Caco-2 (cell line): ENCODE measurements around the gene BTBD9. TPM values are rescaled to one million over a fixed set of nuclear protein-coding genes. Genes with fewer than 3 reads are reported as not detected.

Experiments
- BruUV-seq: library from RNA; stranded (reverse); fragments of 400-500 nt; replicated peaks from 2 replicates; lab custom pipeline; 2021; lab: Mats Ljungman, UMichigan
- CTCF ChIA-PET: fragments of 300-600 bp; sonication (Branson Sonifier 250); formaldehyde crosslinking; loops from one replicate; lab custom pipeline; 2022; ENCODE audit warnings: antibody characterized with exemption; lab: Charles Lee
- POLR2A ChIA-PET: fragments of 300-600 bp; sonication (Branson Sonifier 250); formaldehyde crosslinking; loops from one replicate; lab custom pipeline; 2022; ENCODE audit warnings: antibody characterized with exemption; lab: Charles Lee
- DNase-seq, 2 experiments: peaks; one replicate each; pipeline versions ENCODE4 v3.0.0 to v3.0.0-alpha.2; 2020 to 2022
- H3K27me3 ChIP-seq: replicated peaks from 2 replicates; pipeline ENCODE4 v1.6.0; 2011; ENCODE audit warnings: low read length; ENCODE audit not compliant: control insufficient read depth, insufficient read depth
- H3K36me3 ChIP-seq: 2 replicates; pipeline ENCODE4 v1.5.1; 2011; ENCODE audit warnings: low read length; ENCODE audit not compliant: control insufficient read depth, insufficient read depth
- H3K4me1 ChIP-seq: fragments of 250-450 bp; sonication (Bioruptor Pico); 2 replicates; pipeline ENCODE4 v1.5.1; 2020; ENCODE audit warnings: mild to moderate bottlenecking
- H3K4me3 ChIP-seq: 2 replicates; pipeline ENCODE4 v1.5.1; 2011; ENCODE audit warnings: low read depth, mild to moderate bottlenecking, control low read depth, low read length
- H3K9me3 ChIP-seq: fragments of 250-450 bp; sonication (Bioruptor Pico); 2 replicates; pipeline ENCODE4 v1.5.1; 2020; ENCODE audit warnings: mild to moderate bottlenecking, moderate library complexity
- H3K27ac Mint-ChIP-seq: one replicate; pipeline ENCODE4 v1.8.0; 2022; ENCODE audit warnings: mixed read lengths; ENCODE audit not compliant: unreplicated experiment
- H3K27me3 Mint-ChIP-seq: one replicate; pipeline ENCODE4 v1.8.0; 2022; ENCODE audit warnings: mixed read lengths; ENCODE audit not compliant: insufficient read depth, unreplicated experiment
- H3K36me3 Mint-ChIP-seq: one replicate; pipeline ENCODE4 v1.8.0; 2022; ENCODE audit warnings: mild to moderate bottlenecking, mixed read lengths; ENCODE audit not compliant: insufficient read depth, unreplicated experiment
- H3K4me1 Mint-ChIP-seq: one replicate; pipeline ENCODE4 v1.8.0; 2022; ENCODE audit warnings: low read depth, mixed read lengths; ENCODE audit not compliant: unreplicated experiment
- H3K4me3 Mint-ChIP-seq: one replicate; pipeline ENCODE4 v1.8.0; 2022; ENCODE audit warnings: mild to moderate bottlenecking, moderate library complexity, mixed read lengths; ENCODE audit not compliant: unreplicated experiment
- H3K9me3 Mint-ChIP-seq: one replicate; pipeline ENCODE4 v1.8.0; 2022; ENCODE audit warnings: mixed read lengths; ENCODE audit not compliant: unreplicated experiment
- intact Hi-C: fragments of 100-400 bp; cut with micrococcal nuclease; formaldehyde crosslinking; loops from one replicate; pipeline ENCODE4 v1.10.0; 2022; ENCODE audit not compliant: unreplicated experiment
- total RNA-seq: library from RNA; stranded (reverse); gene quantifications from 2 replicates; pipeline ENCODE4 v1.2.3, GENCODE V29; 2022
- TF ChIP-seq, protein P1 (sequence below), 2 experiments: fragments of 200-600 bp in 1 of 2; IDR thresholded peaks; 1 replicate in 1 of 2; 2 replicates in 1 of 2; pipeline versions ENCODE4 v1.5.1 to v1.8.0; 2011 to 2022; ENCODE audit warnings: antibody characterized with exemption in 1 of 2, control low read depth in 1 of 2, inconsistent platforms in 1 of 2, low read depth in 1 of 2, low read length in 1 of 2, mild to moderate bottlenecking in 1 of 2, moderate library complexity in 1 of 2; ENCODE audit not compliant: insufficient read depth in 1 of 2, severe bottlenecking in 1 of 2, unreplicated experiment in 1 of 2

The BTBD9 gene
- total RNA-seq, 1 experiment from 2014 or later: 19.6 TPM

DNA sequence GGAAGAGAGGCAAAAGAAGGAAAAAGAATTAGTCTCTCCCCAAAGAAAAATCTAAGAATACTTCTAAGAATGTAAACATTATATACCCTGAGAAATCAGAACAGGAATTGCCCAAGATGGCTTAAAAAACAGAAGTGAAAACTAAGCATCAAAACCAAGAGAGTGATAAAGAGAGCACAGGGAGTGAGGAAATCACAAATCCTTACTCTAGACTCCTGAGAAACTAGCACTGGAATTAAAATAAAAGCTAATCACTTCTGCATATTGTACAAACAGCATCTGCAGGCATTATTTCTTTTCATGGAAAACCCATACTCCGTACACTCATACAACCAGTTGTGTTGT is 285.7 kb downstream of the BTBD9 start:
- Histone ChIP-seq H3K9me3 (no peaks in the 10 kb centered on the region), H3K4me3 (no peak overlapping the region), H3K4me1 (no peaks in the 10 kb centered on the region), H3K27me3 (no peaks in the 10 kb centered on the region), H3K36me3 (no peaks in the 10 kb centered on the region)
- TF ChIP-seq, protein P1, sequence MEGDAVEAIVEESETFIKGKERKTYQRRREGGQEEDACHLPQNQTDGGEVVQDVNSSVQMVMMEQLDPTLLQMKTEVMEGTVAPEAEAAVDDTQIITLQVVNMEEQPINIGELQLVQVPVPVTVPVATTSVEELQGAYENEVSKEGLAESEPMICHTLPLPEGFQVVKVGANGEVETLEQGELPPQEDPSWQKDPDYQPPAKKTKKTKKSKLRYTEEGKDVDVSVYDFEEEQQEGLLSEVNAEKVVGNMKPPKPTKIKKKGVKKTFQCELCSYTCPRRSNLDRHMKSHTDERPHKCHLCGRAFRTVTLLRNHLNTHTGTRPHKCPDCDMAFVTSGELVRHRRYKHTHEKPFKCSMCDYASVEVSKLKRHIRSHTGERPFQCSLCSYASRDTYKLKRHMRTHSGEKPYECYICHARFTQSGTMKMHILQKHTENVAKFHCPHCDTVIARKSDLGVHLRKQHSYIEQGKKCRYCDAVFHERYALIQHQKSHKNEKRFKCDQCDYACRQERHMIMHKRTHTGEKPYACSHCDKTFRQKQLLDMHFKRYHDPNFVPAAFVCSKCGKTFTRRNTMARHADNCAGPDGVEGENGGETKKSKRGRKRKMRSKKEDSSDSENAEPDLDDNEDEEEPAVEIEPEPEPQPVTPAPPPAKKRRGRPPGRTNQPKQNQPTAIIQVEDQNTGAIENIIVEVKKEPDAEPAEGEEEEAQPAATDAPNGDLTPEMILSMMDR (IDR thresholded peaks at IDR 0.05; ENCODE audit: insufficient read depth in 1 of 2, low read depth in 1 of 2, low read length in 1 of 2, severe bottlenecking in 1 of 2, unreplicated experiment in 1 of 2): no peak
- DNase-seq: no peak
- POLR2A ChIA-PET: no interaction called here
- CTCF ChIA-PET: no interaction called here
- Mint-ChIP-seq H3K4me1 (no peaks in the 10 kb centered on the region), H3K27me3 (no peaks in the 10 kb centered on the region), H3K4me3 (no peak overlapping the region), H3K36me3 (no peaks in the 10 kb centered on the region), H3K9me3 (no peaks in the 10 kb centered on the region), H3K27ac (no peak overlapping the region)
- no TSS peak for BruUV-seq
- intact Hi-C loops: no loop called here

DNA sequence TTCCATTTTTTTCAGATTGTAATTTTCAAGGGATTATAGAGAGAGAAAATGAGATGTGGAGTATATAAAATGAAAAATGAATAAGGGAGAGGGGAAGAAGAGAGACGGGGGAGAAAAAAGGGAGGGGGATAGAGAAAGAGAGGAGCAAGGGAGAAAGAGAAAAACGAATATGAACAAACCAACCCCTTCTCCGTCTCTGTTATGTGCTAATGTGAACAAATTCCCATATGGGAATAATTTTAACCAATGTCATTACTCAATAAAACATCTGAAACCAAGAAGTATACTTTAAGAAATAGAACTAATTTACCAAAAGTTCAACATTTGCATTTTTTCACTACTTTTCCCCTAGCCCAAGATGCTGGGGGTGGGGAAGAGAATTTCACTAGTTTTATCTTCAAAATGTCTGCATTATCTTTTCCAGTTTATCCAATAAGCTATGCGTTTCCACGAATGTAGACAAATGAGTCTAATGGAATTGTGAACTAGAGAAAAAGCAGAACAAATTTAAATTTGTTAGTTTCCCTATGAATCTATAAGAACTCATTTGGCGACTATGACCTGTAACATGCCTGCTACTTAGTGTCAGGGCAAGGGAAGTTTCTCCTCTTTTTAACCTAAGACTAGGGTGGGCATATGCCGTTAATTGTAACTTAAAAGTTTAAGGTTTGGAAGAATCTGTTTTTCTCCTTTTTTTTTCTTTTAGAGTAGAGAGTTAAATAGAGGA is 286.3 kb downstream of the BTBD9 start:
- Mint-ChIP-seq H3K4me1 (no peaks in the 10 kb centered on the region), H3K27ac (no peak overlapping the region), H3K9me3 (no peaks in the 10 kb centered on the region), H3K27me3 (no peaks in the 10 kb centered on the region), H3K36me3 (no peaks in the 10 kb centered on the region), H3K4me3 (no peak overlapping the region)
- Histone ChIP-seq H3K27me3 (no peaks in the 10 kb centered on the region), H3K36me3 (no peaks in the 10 kb centered on the region), H3K9me3 (no peaks in the 10 kb centered on the region), H3K4me3 (no peak overlapping the region), H3K4me1 (no peaks in the 10 kb centered on the region)
- DNase-seq: no peak
- ChIA-PET POLR2A (no interaction called here), CTCF (no interaction called here)
- no TSS peak for BruUV-seq
- intact Hi-C loops: no loop called here
- TF ChIP-seq, protein P1 (IDR thresholded peaks at IDR 0.05; ENCODE audit: insufficient read depth in 1 of 2, low read depth in 1 of 2, low read length in 1 of 2, severe bottlenecking in 1 of 2, unreplicated experiment in 1 of 2): no peak

DNA sequence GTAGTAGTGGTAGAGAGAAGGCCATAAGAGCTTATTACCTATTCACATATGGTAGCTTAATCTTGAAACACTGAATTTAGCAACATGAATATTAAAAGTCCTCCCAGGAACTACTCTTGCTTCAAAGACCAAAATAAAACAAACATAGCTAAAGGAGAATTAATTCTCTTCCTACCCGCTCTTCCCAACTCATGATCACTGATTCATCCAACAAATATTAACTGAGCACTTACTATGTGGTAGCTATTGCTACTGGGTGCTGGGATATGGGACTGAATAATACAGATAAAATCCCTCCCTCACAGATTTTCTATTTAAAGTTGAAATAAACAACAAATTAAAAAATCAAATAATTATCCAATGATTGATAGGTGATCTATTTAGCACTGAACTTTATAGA is 287.1 kb downstream of the BTBD9 start:
- CTCF ChIA-PET: no interaction called here
- no peak overlapping the region for H3K4me3 ChIP-seq
- no peak overlapping the region for H3K27ac Mint-ChIP-seq
- TF ChIP-seq, protein P1 (IDR thresholded peaks at IDR 0.05; ENCODE audit: insufficient read depth in 1 of 2, low read depth in 1 of 2, low read length in 1 of 2, severe bottlenecking in 1 of 2, unreplicated experiment in 1 of 2): no peak
- H3K4me1 ChIP-seq: no peaks in the 10 kb centered on the region
- no peaks in the 10 kb centered on the region for H3K4me1 Mint-ChIP-seq
- POLR2A ChIA-PET: no interaction called here
- H3K9me3 Mint-ChIP-seq: no peaks in the 10 kb centered on the region
- H3K36me3 ChIP-seq: no peaks in the 10 kb centered on the region
- H3K9me3 ChIP-seq: no peaks in the 10 kb centered on the region
- H3K4me3 Mint-ChIP-seq: no peak overlapping the region
- no TSS peak for BruUV-seq
- intact Hi-C loops: no loop called here
- no peaks in the 10 kb centered on the region for H3K27me3 ChIP-seq
- no peaks in the 10 kb centered on the region for H3K27me3 Mint-ChIP-seq
- H3K36me3 Mint-ChIP-seq: no peaks in the 10 kb centered on the region
- DNase-seq: no peak
